K562 (cell line): ENCODE measurements around the gene COQ8A. TPM values are rescaled to one million over a fixed set of nuclear protein-coding genes. Genes with fewer than 3 reads are reported as not detected.
A peak's percentile ranks its signal among the peaks of the same experiment; 100 is the strongest.

Experiments used
- ASH1L ChIP-seq: fragments of 450-650 bp; IDR thresholded peaks from 2 replicates; pipeline ENCODE4 v1.6.1; 2018; ENCODE audit warnings: borderline replicate concordance, mild to moderate bottlenecking, low read depth; ENCODE audit not compliant: partially characterized antibody
- BRD4 ChIP-seq: fragments of 200-600 bp; sonication (generic); IDR thresholded peaks from 2 replicates; pipeline ENCODE4 v1.6.1; 2017; ENCODE audit warnings: inconsistent platforms
- HCFC1 ChIP-seq: IDR thresholded peaks from 2 replicates; pipeline ENCODE4 v1.6.1; 2012; ENCODE audit warnings: low read depth, low read length, improper control_type of control experiment
- HDAC2 ChIP-seq: fragments of 450-650 bp; IDR thresholded peaks from 2 replicates; pipeline ENCODE4 v1.6.1; 2016; ENCODE audit warnings: mild to moderate bottlenecking
- HLTF ChIP-seq: fragments of 450-650 bp; IDR thresholded peaks from 2 replicates; pipeline ENCODE4 v1.6.1; 2016
- MXI1 ChIP-seq: IDR thresholded peaks from 2 replicates; pipeline ENCODE4 v1.6.1; 2011; ENCODE audit warnings: low read depth, mild to moderate bottlenecking, improper control_type of control experiment, low read length
- NFE2 ChIP-seq: IDR thresholded peaks from 2 replicates; pipeline ENCODE4 v1.6.1; 2014; ENCODE audit warnings: antibody characterized with exemption, low read depth
- NR2F6 ChIP-seq: fragments of 450-650 bp; formaldehyde crosslinking; IDR thresholded peaks from 2 replicates; pipeline ENCODE4 v1.4.0; 2020; ENCODE audit warnings: mild to moderate bottlenecking
- PCBP2 ChIP-seq: fragments of 200-400 bp; formaldehyde crosslinking; IDR thresholded peaks from 2 replicates; pipeline ENCODE4 v1.6.1; 2018; ENCODE audit warnings: low read length, low read depth, mild to moderate bottlenecking, moderate library complexity; ENCODE audit not compliant: poor library complexity, severe bottlenecking
- RBM39 ChIP-seq: fragments of 200-400 bp; formaldehyde crosslinking; optimal IDR thresholded peaks from 2 replicates; pipeline ENCODE3; 2018; ENCODE audit warnings: low read depth, low read length
- RNF2 ChIP-seq: sonication (generic); IDR thresholded peaks from 2 replicates; pipeline ENCODE4 v1.6.1; 2016
- SMARCE1 ChIP-seq: fragments of 450-650 bp; IDR thresholded peaks from 2 replicates; pipeline ENCODE4 v1.7.1; 2016; ENCODE audit warnings: mild to moderate bottlenecking
- STAG1 ChIP-seq: sonication (generic); formaldehyde crosslinking; IDR thresholded peaks from 2 replicates; pipeline ENCODE4 v1.5.0; 2020; ENCODE audit warnings: missing genetic modification reagents, borderline replicate concordance
- TCF7L2 ChIP-seq: fragments of 150-350 bp; IDR thresholded peaks from 2 replicates; pipeline ENCODE4 v1.6.1; 2016; ENCODE audit warnings: low read depth, mild to moderate bottlenecking, low read length, moderate library complexity
- TEAD2 ChIP-seq: fragments of 450-650 bp; IDR thresholded peaks from 2 replicates; pipeline ENCODE4 v1.6.1; 2016; ENCODE audit warnings: missing genetic modification characterization, control low read depth, missing compliant biosample characterization
- THRAP3 ChIP-seq: fragments of 450-650 bp; IDR thresholded peaks from 2 replicates; pipeline ENCODE4 v1.6.1; 2016; ENCODE audit warnings: mild to moderate bottlenecking, inconsistent platforms, borderline replicate concordance
- XRCC5 ChIP-seq: fragments of 200-400 bp; formaldehyde crosslinking; IDR thresholded peaks from 2 replicates; pipeline ENCODE4 v1.6.1; 2017; ENCODE audit warnings: low read depth, mild to moderate bottlenecking, low read length
- ZNF232 ChIP-seq: sonication (generic); formaldehyde crosslinking; IDR thresholded peaks from 2 replicates; pipeline ENCODE4 v1.8.0; 2022; ENCODE audit warnings: mild to moderate bottlenecking, missing genetic modification reagents
- polyA plus RNA-seq, 8 experiments: library from polyadenylated mRNA; depleted of rRNA in 4 of 8; stranded (reverse) in 5 of 8; unstranded in 3 of 8; fragments of >200 nt; fragmentation: Nextera tagmentation in 2 of 8; fragmentation: Illumina TruSeq in 1 of 8; extraction: Ambion mirVana in 2 of 8; extraction: Trizol in 1 of 8; gene quantifications; 2 replicates each; pipeline versions ENCODE4 v1.2.1 to v1.2.3, GENCODE V29; 2011 to 2014; ENCODE audit warnings: inconsistent platforms in 1 of 8, missing spikeins in 1 of 8
- total RNA-seq, 7 experiments: library from RNA; depleted of rRNA in 6 of 7; stranded (reverse); fragments of >200 nt in 6 of 7; fragmentation: Illumina TruSeq in 2 of 7; extraction: Trizol in 2 of 7; gene quantifications; 2 replicates each; pipeline versions ENCODE4 v1.2.1 to v1.2.3, GENCODE V29; 2011 to 2021; ENCODE audit warnings: low replicate concordance in 1 of 7
- TF ChIP-seq, protein P1 (sequence below), 2 experiments: fragments of 450-650 bp in 1 of 2; IDR thresholded peaks; 2 replicates each; pipeline ENCODE4 v1.6.1; 2011 to 2017; ENCODE audit warnings: low read depth in 2 of 2, antibody characterized with exemption in 1 of 2, borderline replicate concordance in 1 of 2, low read length in 1 of 2, mild to moderate bottlenecking in 1 of 2, mixed read lengths in 1 of 2; ENCODE audit not compliant: control insufficient read depth in 1 of 2
- TF ChIP-seq, protein P2 (sequence below): fragments of 250-450 bp; sonication (Bioruptor Pico); IDR thresholded peaks from 2 replicates; pipeline ENCODE4 v1.8.0; 2022; ENCODE audit warnings: inconsistent platforms, mild to moderate bottlenecking, moderate library complexity, borderline replicate concordance
- TF ChIP-seq, protein P3 (sequence below): fragments of 250-450 bp; sonication (Bioruptor Pico); IDR thresholded peaks from 2 replicates; pipeline ENCODE4 v1.5.0; 2021
- TF ChIP-seq, protein P4 (sequence below): IDR thresholded peaks from 2 replicates; pipeline ENCODE4 v1.6.1; 2011; ENCODE audit not compliant: insufficient read length; ENCODE audit errors: extremely low read depth
- TF ChIP-seq, protein P5 (sequence below): fragments of 450-650 bp; IDR thresholded peaks from 2 replicates; pipeline ENCODE4 v1.6.1; 2016; ENCODE audit warnings: antibody characterized with exemption

The COQ8A gene
- total and polyA plus RNA-seq, 9 of the 15 experiments (the other 6 are each of a cell fraction or from before 2014, with no cell fraction given): 2.6 to 54.3 (median 32.4) TPM

DNA sequence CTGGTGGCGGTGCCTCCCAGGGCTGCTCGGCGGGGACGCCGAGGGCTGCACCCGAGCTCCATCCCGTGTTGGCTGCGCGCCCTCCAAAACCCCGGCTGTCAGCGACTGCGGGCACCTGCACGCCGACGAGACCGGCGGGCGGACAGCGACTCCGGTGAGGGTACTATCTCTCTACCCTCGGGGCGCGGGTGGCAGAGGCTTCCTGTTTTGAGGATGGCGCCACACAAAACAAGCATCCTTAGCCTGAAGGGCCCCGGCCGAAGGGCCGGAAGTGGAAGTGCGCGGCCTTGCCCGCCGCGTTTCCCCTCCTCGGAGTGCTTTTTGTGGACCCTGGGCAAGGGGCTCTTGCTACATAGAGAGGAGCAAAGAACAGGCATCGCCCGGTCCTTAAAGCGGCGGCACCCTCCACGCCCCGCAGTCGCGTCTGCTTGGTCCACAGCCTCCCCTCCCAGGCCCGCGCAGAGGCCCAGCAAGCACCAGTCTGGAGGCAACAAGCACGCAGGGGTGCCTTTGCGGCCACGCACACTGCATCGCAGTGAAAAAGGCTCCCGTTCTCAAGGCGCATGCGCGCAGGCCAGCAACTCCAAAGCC, 561 bp upstream of the COQ8A start (continued):
- TF ChIP-seq, protein P1, sequence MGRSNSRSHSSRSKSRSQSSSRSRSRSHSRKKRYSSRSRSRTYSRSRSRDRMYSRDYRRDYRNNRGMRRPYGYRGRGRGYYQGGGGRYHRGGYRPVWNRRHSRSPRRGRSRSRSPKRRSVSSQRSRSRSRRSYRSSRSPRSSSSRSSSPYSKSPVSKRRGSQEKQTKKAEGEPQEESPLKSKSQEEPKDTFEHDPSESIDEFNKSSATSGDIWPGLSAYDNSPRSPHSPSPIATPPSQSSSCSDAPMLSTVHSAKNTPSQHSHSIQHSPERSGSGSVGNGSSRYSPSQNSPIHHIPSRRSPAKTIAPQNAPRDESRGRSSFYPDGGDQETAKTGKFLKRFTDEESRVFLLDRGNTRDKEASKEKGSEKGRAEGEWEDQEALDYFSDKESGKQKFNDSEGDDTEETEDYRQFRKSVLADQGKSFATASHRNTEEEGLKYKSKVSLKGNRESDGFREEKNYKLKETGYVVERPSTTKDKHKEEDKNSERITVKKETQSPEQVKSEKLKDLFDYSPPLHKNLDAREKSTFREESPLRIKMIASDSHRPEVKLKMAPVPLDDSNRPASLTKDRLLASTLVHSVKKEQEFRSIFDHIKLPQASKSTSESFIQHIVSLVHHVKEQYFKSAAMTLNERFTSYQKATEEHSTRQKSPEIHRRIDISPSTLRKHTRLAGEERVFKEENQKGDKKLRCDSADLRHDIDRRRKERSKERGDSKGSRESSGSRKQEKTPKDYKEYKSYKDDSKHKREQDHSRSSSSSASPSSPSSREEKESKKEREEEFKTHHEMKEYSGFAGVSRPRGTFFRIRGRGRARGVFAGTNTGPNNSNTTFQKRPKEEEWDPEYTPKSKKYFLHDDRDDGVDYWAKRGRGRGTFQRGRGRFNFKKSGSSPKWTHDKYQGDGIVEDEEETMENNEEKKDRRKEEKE (IDR thresholded peaks at IDR 0.05; ENCODE audit: borderline replicate concordance in 1 of 2, control insufficient read depth in 1 of 2, low read depth in 2 of 2, low read length in 1 of 2): no peak
- peak; percentile 55 for TF ChIP-seq BRD4
- TF ChIP-seq HDAC2: peak; percentile 74
- TF ChIP-seq, protein P2, sequence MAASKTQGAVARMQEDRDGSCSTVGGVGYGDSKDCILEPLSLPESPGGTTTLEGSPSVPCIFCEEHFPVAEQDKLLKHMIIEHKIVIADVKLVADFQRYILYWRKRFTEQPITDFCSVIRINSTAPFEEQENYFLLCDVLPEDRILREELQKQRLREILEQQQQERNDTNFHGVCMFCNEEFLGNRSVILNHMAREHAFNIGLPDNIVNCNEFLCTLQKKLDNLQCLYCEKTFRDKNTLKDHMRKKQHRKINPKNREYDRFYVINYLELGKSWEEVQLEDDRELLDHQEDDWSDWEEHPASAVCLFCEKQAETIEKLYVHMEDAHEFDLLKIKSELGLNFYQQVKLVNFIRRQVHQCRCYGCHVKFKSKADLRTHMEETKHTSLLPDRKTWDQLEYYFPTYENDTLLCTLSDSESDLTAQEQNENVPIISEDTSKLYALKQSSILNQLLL (CRISPR knock-in tag): no peak
- TF ChIP-seq HLTF: no peak
- TF ChIP-seq, protein P3, sequence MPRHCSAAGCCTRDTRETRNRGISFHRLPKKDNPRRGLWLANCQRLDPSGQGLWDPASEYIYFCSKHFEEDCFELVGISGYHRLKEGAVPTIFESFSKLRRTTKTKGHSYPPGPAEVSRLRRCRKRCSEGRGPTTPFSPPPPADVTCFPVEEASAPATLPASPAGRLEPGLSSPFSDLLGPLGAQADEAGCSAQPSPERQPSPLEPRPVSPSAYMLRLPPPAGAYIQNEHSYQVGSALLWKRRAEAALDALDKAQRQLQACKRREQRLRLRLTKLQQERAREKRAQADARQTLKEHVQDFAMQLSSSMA (CRISPR knock-in tag): peak; percentile 85; the same call in 1 of the 2 replicates
- peak; percentile 65; the same call in 1 of the 2 replicates for TF ChIP-seq TEAD2 (tag)
- no peak for TF ChIP-seq PCBP2
- no peak for TF ChIP-seq TCF7L2
- no peak for TF ChIP-seq RBM39
- TF ChIP-seq NR2F6 (CRISPR knock-in tag): no peak
- TF ChIP-seq STAG1 (CRISPR knock-in tag): no peak
- TF ChIP-seq SMARCE1: 0 out of 2 replicates have a peak, but pooled peaks have one; percentile 1
- TF ChIP-seq RNF2: peak; percentile 83
- TF ChIP-seq, protein P4, sequence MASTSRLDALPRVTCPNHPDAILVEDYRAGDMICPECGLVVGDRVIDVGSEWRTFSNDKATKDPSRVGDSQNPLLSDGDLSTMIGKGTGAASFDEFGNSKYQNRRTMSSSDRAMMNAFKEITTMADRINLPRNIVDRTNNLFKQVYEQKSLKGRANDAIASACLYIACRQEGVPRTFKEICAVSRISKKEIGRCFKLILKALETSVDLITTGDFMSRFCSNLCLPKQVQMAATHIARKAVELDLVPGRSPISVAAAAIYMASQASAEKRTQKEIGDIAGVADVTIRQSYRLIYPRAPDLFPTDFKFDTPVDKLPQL: no peak
- TF ChIP-seq ASH1L: no peak
- TF ChIP-seq ZNF232: peak; percentile 96
- TF ChIP-seq NFE2: no peak
- TF ChIP-seq HCFC1: no peak; the same call in 1 of the 2 replicates
- TF ChIP-seq MXI1: no peak
- TF ChIP-seq THRAP3: no peak
- TF ChIP-seq, protein P5, sequence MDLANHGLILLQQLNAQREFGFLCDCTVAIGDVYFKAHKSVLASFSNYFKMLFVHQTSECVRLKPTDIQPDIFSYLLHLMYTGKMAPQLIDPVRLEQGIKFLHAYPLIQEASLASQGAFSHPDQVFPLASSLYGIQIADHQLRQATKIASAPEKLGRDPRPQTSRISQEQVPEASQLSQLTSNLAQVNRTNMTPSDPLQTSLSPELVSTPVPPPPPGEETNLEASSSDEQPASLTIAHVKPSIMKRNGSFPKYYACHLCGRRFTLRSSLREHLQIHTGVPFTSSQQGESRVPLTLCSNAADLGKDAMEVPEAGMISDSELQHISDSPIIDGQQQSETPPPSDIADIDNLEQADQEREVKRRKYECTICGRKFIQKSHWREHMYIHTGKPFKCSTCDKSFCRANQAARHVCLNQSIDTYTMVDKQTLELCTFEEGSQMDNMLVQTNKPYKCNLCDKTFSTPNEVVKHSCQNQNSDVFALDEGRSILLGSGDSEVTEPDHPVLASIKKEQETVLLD: peak; percentile 96
- no peak for TF ChIP-seq XRCC5
